ES-I3 (cell line): ENCODE measurements around the gene NPC1.

Experiments
- H3K36me3 ChIP-seq: 2 replicates; pipeline ENCODE4 v1.6.1; 2013; ENCODE audit warnings: mild to moderate bottlenecking, low read length, control low read depth, moderate library complexity; ENCODE audit not compliant: insufficient read depth
- H3K4me1 ChIP-seq: 2 replicates; pipeline ENCODE4 v1.6.1; 2013; ENCODE audit warnings: mild to moderate bottlenecking, control low read depth, low read length; ENCODE audit not compliant: insufficient read depth
- H3K9ac ChIP-seq: 2 replicates; pipeline ENCODE4 v1.6.1; 2013; ENCODE audit warnings: low read depth, mild to moderate bottlenecking, low read length, moderate library complexity
- H3K9me3 ChIP-seq: 2 replicates; pipeline ENCODE4 v1.6.1; 2013; ENCODE audit warnings: mild to moderate bottlenecking, low read length, moderate library complexity; ENCODE audit not compliant: control insufficient read depth, insufficient read depth

The NPC1 gene

GRCh38 chr18:23556145-23556780, 30.0 kb downstream of the NPC1 start:
- no peaks in the 10 kb centered on the region for H3K4me1 ChIP-seq
- H3K9me3 ChIP-seq, result no peaks in the 10 kb centered on the region
- no peak overlapping the region for H3K9ac ChIP-seq
- peaks cover 54% of the 10 kb centered on the region for H3K36me3 ChIP-seq

- no peaks in the 10 kb centered on the region for H3K9me3 ChIP-seq
- H3K9ac ChIP-seq, result no peak overlapping the region
- H3K36me3 ChIP-seq, result peaks cover 54% of the 10 kb centered on the region
- no peaks in the 10 kb centered on the region for H3K4me1 ChIP-seq
These were observed 32.4 kb downstream of the NPC1 start for GRCh38 chr18:23553887-23554286.

- Histone ChIP-seq H3K36me3 (peaks cover 66% of the 10 kb centered on the region), H3K4me1 (no peaks in the 10 kb centered on the region), H3K9ac (no peak overlapping the region), H3K9me3 (no peaks in the 10 kb centered on the region)
These were observed 33.8 kb downstream of the NPC1 start for GRCh38 chr18:23552505-23552904.

- peaks cover 65% of the 10 kb centered on the region for H3K36me3 ChIP-seq
- no peak overlapping the region for H3K9ac ChIP-seq
- no peaks in the 10 kb centered on the region for H3K4me1 ChIP-seq
- H3K9me3 ChIP-seq, result no peaks in the 10 kb centered on the region
These were observed 34.3 kb downstream of the NPC1 start for GRCh38 chr18:23551978-23552377.

GRCh38 chr18:23550898-23551297, 35.4 kb downstream of the NPC1 start:
- H3K36me3 ChIP-seq, result peaks cover 64% of the 10 kb centered on the region

GRCh38 chr18:23548719-23549118, 37.6 kb downstream of the NPC1 start:
- Histone ChIP-seq H3K9me3 (no peaks in the 10 kb centered on the region), H3K4me1 (no peaks in the 10 kb centered on the region), H3K36me3 (peaks cover 48% of the 10 kb centered on the region), H3K9ac (no peak overlapping the region)

More at GRCh38 chr18:23550898-23551297, 35.4 kb downstream of the NPC1 start:
- Histone ChIP-seq H3K4me1 (no peaks in the 10 kb centered on the region), H3K9me3 (no peaks in the 10 kb centered on the region), H3K9ac (no peak overlapping the region)

GRCh38 chr18:23548275-23548674, 38.0 kb downstream of the NPC1 start:
- Histone ChIP-seq H3K9ac (no peak overlapping the region), H3K4me1 (no peaks in the 10 kb centered on the region), H3K36me3 (peaks cover 44% of the 10 kb centered on the region), H3K9me3 (no peaks in the 10 kb centered on the region)

GRCh38 chr18:23547846-23548245, 38.5 kb downstream of the NPC1 start:
- H3K36me3 ChIP-seq, result peaks cover 40% of the 10 kb centered on the region
- H3K4me1 ChIP-seq, result no peaks in the 10 kb centered on the region
- H3K9ac ChIP-seq, result no peak overlapping the region
- no peaks in the 10 kb centered on the region for H3K9me3 ChIP-seq

- Histone ChIP-seq H3K36me3 (peaks cover 40% of the 10 kb centered on the region), H3K9ac (no peak overlapping the region)
These were observed 39.0 kb downstream of the NPC1 start for GRCh38 chr18:23547306-23547705.

GRCh38 chr18:23545247-23545789, 41.0 kb downstream of the NPC1 start:
- Histone ChIP-seq H3K36me3 (peaks cover 45% of the 10 kb centered on the region), H3K9me3 (no peaks in the 10 kb centered on the region), H3K4me1 (no peaks in the 10 kb centered on the region), H3K9ac (no peak overlapping the region)

More at GRCh38 chr18:23547306-23547705, 39.0 kb downstream of the NPC1 start:
- Histone ChIP-seq H3K4me1 (no peaks in the 10 kb centered on the region), H3K9me3 (no peaks in the 10 kb centered on the region)

GRCh38 chr18:23542461-23542860, 43.8 kb downstream of the NPC1 start:
- peaks cover 49% of the 10 kb centered on the region for H3K36me3 ChIP-seq
- H3K4me1 ChIP-seq, result no peaks in the 10 kb centered on the region
- no peaks in the 10 kb centered on the region for H3K9me3 ChIP-seq

GRCh38 chr18:23541349-23542093, 44.8 kb downstream of the NPC1 start:
- Histone ChIP-seq H3K9ac (no peak overlapping the region), H3K36me3 (peaks cover 49% of the 10 kb centered on the region), H3K4me1 (no peaks in the 10 kb centered on the region), H3K9me3 (no peaks in the 10 kb centered on the region)

More at GRCh38 chr18:23542461-23542860, 43.8 kb downstream of the NPC1 start:
- no peak overlapping the region for H3K9ac ChIP-seq

GRCh38 chr18:23540867-23541266, 45.4 kb downstream of the NPC1 start:
- Histone ChIP-seq H3K4me1 (no peaks in the 10 kb centered on the region), H3K36me3 (peaks cover 47% of the 10 kb centered on the region), H3K9me3 (no peaks in the 10 kb centered on the region), H3K9ac (no peak overlapping the region)

GRCh38 chr18:23539911-23540525, 46.3 kb downstream of the NPC1 start:
- Histone ChIP-seq H3K4me1 (no peaks in the 10 kb centered on the region), H3K9me3 (no peaks in the 10 kb centered on the region), H3K9ac (no peak overlapping the region), H3K36me3 (peaks cover 54% of the 10 kb centered on the region)
